NCI-H2171 treated with DMSO at 0.1 percent for 48 hours (cell line): Measurements from ENCODE around the gene TNNT3.

Experiments used
- DNase-seq: peaks from one replicate; lab custom pipeline; 2025; lab: John Stamatoyannopoulos, UW

TNNT3 gene

DNA sequence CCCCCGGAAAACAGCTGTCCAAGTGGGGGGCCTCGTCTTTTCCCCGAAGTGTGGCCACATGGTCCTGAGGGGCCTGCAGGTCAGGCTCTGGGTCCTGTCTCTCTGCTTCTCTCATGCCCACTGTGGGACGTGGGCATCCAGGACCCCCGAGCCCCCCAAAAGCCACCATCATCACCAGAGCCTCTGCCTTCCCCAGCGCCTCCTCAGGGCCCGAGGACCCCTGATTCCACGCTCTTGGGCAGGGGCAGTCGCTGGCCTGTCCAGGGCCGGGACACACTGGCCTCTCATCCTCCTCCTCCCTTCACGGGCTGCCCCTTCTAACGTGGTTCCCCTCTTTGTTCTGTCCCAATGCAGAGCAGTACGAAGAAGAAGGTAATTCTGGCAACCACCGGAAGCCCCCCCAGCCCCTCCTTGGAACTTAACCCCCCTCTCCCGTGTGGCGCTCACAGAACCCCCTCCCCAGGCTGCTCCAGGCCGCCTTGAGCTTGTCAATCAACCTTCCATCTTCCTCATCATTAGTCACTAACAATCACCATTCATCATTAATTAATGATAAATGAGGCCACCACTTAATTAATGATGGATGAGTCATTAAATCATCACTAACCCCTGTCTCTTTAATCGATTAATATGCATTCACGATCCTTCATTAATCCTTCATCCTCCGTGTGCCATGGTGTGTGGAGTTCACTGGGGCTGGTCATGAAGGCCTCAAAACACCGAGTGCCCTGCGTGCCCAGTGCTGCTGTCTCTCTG, 3.9 kb downstream of the TNNT3 start:
- no peak for DNase-seq

DNA sequence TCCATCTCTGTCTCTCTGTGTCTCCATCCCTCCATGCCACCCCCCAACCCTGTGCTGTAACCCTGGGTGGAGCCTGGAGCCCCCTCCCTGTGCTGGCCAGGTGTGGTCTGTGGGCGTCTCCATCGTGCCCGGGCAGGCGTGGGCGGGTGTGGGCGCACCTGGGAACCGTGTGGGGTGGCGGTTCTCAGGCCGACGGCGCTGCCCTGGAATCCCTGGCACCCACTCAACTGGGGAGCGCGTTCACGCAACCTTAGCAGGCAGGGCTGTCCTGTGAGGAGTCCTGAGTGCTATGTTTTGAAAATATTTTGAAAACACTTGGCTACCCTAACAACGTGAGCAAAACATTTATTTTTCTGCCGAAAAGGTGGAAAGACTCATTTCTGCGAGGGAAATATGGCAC, 4.7 kb downstream of the TNNT3 start:
- no peak for DNase-seq

DNA sequence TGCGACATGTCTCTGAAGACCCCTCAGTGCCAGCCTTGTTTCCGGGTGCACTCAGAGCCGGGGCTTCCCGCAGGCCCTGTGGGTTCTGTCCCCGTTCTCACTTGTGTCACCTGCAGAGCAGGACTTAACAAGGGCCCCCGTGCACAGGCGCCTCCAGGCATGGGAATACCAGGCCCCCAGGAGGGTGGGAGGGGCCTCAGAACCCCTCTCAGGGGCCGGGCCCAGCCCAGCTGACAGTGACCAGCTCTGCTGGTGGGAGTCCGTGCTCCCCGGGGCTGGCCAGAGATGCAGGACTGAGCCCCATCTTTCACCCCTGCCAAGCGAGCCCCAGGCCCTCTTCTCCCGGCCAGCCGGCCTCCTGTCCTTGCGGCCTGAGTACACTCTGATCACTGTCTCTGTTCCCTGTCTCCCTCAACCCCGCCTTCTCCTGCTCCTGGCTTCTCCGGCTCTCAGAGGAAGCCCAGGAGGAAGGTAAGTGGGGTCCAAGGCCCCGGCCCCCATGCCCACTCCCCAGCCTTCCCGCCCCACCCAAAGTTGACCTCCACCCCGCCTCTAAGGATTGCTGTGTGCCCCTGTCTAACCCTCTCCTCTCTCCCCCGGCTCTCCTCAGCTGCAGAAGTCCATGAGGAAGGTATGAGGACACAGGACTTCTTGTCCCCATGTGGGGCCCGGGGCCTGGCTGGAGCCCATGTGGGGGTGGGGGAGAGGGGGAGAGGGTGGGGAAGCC, 5.3 kb downstream of the TNNT3 start:
- DNase-seq, result no peak

DNA sequence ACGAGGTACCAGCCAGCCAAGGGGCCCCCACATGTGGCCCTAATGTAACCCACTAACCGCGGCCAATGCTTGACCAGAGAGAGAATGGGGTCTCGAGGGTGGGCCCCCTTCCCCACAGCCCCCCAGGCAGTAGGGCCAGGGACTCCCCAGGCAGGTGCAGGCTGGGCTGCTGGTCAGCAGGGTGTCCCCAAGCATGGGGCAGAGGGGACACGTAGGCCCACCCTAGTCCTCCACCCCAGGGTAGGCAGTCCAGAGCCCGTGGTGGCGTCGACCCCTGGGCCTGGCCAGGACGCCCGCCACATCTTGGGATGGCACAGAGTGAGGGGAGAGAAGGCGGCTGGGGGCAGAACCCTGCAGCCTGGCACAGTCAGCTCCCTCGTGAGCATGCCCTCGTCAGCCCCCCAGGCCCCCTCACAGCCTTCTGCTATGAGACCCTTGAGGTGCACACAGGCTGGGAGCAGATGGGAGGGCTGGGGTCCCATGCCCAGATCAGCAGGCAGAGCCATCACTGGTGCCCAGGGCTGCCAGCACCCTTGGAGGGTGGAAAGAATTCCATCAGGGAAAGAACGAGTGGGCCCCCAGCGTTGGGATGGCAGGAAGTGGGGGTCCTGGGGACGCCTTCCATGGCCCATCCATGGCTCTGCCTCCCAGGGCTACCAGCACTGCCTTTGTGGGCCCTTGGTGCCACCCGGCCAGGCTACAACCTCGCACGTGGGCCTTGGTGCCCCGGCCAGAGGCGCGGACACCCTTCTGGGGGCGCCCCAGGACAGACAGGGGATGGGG, 6.1 kb downstream of the TNNT3 start:
- DNase-seq, result no peak

DNA sequence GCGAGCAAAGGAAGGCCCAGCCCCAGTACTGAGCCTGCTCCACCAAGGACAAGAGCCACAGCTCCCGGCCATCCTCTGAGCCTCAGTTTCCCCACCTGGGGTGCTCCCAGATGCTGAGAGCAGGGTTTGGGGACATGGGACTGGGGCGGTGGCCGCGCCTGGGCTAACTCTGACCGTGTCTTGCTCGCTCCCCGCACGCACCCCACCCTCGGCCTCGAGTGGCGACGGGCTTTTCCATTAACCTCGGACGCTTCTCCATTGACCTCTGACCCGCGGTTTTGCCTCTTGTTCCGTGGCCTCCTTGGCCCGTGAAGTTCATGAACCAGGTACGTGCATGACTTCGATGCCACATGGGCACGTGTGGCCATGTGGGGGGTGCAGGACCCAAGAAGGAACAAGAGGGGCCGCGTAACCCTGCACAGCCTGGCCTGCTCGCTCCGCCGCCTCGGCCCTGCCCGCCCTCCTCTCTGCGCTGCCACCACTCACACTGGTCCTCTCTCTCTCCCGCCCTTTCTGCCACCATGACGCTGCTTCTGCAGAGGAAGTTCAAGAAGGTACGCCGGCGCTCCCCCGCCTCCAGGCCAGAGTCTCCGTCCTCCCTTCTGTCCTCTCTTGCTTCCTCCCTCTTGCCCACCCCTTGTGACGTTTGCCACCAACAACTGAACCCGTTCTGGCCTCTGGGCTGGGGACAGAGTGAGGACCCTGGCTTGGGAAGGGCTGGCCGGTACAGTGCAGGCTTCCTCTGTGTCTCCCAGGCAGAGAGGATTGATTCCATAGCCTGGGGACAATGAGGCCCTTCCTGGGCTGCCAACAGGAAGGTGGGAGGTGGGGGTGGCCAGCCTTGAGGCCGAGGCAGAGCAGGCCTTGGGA, 6.9 kb downstream of the TNNT3 start:
- DNase-seq, result no peak

DNA sequence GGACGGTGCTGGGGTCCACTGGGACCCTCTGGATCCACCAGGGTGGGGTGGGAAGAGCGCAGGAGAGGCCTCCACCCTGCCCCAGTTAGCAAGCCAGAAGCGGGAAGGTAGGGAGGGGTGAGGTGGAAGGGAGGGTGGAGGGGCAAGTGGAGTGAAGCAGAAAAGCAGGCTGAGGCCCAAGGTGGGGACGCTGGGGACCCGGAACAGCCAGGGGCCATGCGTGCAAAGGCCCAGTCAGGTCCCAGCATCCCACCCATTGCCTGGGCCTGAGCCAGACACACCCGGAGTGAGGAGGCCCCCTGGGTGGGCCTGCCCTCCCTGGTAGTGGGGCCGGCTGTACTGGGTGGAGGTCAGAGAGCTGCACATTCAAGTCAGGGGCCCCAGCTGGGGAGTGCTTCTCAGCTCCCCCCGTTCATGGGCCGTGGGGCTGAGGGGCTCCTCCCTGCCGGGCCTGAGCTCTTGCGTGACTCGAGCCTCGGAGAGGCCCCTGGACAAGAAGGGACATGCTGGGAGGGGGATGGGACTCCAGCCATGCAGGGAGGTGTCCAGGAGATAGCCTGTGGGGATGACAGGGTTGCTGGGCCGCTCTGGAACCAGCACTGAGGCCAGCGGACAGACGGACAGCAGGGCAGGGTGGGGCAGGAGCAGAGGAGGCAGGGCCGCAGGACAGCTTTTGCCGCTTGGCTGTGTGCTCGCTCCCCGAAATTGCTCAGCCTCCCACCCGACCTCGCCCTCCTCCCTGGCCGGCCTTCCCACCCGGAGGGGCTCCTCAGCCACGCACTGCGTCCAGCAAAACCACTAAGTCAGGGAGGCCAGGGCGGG, 7.7 kb downstream of the TNNT3 start:
- DNase-seq, result no peak

DNA sequence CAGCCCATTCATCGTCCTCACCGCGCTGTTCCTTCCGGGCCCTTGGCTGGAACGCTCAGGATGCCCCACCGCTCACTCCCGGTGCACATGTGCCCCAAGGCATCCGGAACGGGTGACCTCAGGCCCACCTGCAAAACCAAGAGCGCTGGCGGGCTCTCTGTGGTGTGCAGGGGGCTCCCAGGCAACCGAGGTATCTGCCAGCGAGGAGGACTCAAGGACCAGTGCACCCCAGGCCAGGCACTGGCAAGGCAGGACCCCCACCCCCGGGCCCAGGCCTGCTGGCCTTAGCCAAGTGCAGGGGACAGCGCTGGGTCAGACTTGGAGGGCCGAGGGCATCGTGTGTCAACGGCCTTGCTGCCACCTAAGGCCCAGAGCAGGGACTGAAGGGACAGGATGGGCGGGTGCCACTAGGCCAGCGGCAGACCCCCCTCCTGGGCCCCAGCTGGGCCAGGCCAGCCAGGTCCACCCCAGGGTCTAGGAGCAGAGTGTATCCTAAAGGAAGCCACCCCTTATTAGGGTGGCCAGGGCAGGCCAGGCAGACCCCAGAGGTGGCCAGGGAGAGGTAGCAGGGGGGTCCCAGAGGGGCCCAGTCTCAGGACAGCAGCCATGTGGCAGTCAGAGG, 8.5 kb downstream of the TNNT3 start:
- no peak for DNase-seq

DNA sequence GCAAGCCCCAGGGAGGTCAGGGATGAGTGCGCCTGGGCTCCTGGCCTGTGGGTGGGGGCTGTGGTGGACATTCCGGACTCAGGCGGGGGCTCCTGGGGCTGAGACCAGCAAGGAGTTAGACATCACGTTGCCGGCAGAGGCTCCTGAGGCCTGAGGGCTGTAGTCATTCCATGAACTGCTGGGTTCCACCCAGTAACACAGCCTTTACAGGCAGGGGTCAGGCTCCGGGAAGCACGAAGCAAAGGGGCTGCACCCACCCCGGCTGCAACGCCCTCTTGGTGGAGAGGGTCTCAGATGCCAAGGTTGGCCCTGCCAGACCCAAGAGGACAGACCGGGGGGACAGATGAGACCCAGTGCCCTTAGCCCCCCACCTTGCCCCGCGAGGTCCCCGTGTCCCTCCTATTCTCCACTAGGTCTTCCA, 9.0 kb downstream of the TNNT3 start:
- DNase-seq, result no peak

DNA sequence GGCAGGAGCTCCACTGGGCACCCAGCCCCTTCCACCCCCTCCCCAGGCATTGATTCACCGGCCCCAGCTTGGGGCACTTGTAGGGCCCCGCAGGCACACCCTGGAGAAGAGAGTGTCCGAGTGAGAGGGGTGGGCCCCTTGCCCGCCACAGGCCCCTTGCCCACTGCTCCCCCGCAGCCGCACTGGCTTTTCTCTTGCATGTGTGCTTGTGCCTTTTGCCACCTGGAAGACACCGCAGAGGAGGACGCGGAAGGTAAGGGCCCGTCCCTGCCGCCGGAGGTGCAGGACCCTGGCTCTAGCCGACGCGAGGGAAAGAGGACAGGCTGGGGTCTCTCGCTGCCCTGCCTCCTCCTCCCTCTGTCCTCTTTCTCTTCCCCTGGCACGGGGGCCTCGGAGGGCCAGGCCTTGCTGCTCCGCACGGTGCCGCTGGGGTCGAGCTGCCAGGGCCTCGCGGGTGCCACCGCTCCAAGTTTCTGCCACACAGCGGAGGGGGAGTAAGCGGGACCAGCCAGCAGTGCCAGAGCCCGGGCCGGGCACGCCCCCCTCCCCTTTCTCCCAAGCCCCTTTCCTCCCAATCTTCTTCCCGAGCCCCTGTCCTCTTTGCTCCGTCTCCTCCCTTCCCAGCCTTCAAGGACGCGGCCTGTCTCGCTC, 9.5 kb downstream of the TNNT3 start:
- no peak for DNase-seq

DNA sequence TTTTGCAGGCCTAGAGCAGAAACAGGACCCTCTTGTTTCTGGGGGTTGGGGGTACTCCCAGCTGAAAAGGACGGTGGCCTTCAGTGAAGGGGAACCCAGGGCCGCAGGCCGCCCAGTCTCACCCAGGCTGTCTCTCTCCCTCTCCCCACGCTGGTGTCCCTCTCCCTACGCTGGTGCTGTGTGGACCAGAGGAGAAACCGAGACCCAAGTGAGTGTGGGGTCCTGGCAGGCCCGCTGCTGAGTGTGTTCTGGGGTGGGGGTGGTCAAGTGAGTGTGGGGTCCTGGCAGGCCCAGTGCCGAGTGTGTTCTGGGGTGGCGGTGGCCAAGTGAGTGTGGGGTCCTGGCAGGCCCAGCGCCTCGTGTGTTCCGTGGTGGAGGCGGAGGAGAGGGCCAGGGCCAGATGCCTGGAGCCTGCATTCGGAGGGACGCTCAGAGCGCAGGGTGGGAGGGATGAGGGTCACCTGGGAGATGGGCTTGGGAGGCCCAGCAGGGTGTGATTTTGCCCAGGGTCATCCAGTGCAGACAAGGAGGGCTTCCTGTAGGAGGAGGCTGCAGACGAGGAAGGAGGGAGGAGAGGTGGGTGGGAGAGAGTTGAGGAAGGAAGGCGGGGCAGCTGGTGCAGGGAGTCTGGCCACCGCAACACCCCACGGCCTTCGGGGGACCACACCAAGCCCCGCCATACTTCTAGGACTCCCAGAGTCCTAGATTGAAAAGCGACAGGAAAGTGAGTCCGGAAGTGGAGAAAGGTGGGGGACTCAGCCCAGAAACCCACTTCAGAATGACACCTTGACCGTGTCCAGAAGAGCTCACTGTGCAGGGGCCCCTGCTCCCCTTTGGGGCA, 10.3 kb downstream of the TNNT3 start:
- DNase-seq, result no peak

DNA sequence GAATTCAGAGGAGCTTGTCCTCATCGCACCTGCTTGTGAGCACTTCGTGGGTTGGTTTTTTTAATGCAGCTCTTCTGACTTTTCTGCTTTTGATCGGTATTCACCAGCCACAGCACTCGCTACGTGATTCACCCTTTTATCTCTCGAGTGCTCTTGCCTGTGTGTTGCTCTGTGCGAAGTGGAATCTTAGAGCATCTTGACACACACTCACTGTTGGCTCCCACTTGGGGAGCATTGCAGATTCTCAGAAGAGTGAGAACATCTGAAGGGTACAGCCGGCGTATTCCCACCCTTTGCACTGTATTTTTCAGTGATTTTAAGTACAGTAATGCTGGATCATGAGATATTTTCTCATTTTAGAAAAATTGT, 10.9 kb downstream of the TNNT3 start:
- DNase-seq, result no peak

DNA sequence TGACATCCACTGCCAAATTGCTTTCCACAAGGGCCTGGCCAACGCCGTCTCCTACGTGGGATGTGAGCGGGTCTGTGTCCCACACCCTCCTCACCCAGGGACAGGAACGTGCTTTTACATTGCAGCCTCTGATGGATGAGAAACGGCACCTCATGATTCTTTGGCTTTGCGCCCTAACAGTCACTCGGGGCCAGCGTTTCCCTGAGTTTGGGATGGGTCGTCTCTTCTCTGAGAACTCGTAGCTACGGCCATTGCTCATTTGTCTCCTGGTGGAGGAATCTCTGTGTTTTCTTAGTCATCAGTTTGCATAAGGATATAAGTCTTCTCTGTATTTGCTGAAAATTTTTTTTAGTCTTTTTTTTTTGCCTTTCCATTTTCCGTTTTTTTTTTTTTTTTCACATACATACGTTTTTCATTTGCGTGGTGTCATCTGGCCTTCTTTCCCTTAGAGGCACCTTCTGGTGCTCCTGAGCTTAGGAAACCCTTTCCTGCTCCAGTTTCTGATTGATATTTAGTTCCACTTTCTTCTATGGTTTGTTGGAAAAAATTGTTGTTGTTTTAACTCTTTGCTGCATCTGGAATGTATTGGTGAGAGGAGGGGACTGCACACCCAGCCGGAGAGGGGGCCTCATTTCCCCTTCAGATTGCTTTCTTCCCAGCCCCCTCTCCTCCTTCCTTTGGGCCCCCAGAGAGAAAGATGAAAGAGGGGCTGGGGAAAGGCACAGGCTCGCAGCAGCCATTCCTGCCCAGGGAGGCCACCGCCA, 12.0 kb downstream of the TNNT3 start:
- DNase-seq, result no peak

DNA sequence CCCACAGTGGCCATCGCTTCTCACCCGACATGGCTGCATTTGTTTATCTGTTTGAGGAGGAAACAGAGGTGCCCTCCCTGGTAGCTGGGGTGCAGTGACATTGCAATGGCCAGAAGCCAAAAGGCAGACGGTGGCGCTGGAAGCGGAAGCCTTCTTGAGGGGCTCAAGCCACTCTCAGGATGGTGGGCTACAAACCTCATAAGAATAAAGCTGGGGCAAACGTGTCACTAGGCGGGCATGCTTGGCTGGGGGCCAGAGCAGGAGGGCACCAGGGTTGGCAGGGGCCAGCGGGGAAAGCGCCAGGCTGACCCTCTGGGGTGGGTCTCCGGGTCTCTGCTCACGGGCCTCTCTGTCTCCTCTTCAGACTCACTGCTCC, 12.6 kb downstream of the TNNT3 start:
- DNase-seq, result no peak

DNA sequence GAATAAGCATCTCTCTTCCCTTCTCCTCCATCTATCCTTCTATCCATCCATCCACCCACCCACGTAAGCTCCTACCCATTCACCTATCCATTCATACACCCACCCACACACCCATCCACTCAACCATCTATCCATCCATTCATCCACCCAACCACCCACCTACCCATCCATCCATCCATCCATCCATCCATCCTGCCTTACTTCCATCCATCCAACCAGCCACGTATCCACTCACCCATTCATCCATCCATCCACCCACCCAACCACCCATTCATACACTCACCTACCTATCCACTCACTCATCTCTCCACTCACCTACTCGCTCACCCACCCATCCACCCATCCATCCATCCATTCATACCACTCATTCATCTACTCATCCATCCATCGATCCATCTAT, 13.2 kb downstream of the TNNT3 start:
- no peak for DNase-seq

DNA sequence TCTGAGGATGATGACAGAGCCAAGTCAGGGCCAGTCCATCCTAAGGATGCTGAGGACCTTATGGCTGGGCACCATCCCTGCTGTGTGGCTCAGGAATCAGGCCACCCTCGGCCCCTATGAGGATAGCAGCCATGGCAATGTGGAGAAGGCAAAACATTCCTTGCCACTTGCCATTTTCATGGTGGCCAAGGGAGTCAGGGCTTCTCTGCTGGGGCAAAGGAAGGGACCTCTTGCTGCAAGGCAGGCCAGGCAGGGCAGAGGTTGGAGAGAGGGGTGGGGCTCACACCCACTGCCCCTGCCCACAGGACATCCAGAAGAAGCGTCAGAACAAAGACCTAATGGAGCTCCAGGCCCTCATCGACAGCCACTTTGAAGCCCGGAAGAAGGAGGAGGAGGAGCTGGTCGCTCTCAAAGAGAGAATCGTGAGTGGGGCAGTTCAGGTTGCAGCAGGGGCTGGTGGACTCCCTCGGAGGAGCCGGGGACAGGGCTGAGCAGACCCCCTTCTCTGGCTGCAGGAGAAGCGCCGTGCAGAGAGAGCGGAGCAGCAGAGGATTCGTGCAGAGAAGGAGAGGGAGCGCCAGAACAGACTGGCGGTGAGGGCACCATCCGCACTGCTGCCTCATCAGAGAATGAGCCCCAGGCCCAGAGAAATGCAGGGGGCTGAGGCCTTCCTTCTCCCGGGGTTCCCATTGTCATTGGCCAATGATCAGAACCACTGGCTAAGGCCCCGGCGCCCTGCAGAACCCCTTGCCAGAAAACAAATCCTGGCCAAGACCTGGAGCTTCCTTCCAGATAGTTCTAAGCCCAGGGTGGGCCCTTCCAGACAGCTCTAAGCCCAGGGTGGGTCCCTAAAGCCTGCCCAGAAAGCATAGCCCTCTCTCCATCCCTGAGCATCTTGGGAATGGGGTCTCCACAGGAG, 14.2 kb downstream of the TNNT3 start:
- no peak for DNase-seq

DNA sequence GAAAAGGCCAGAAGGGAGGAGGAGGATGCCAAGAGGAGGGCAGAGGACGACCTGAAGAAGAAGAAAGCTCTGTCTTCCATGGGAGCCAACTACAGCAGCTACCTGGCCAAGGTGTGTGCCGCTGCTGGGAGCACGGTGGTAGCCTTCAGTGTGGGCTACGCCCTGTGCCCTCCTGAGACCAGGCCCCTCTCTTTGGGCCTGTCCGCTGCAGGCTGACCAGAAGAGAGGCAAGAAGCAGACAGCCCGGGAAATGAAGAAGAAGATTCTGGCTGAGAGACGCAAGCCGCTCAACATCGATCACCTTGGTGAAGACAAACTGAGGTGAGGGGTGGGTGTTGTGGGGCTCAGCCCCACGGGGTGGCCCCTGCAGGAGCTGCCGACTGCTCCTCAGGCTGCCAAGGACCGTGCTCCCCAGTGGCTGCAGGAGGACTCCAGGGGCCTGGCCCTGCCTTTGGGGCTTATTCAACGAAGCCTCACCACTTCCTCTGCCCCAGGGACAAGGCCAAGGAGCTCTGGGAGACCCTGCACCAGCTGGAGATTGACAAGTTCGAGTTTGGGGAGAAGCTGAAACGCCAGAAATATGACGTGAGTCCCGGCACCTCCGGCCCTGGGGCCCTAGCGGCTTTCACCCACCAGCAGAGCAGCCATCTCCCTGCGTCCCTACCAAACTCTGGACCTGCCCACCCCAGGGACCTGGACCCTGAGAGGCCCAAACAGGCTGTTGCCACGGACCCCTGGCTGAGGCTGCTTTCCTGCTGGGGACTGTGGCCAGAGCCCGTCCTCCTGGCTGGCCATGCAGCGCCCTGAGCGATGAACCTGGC, 15.0 kb downstream of the TNNT3 start:
- no peak for DNase-seq
